Measurements from ENCODE around the gene C3orf52.

The C3orf52 gene

GRCh38 chr3:112116748-112117186, 30.6 kb downstream of the C3orf52 start:
- no CpG with 5 or more reads among the region's 13 CpGs for WGBS (ENCODE audit: extremely low coverage, insufficient coverage, low lambda C conversion rate)
- Histone ChIP-seq H3K4me2 (ENCODE audit: low read length) (no peak overlapping the region), H4K5ac (ENCODE audit: low read length) (no peak overlapping the region), H4K8ac (ENCODE audit: low read depth, low read length) (no peak overlapping the region), H3K4me1 (ENCODE audit: control insufficient read depth, low read depth, low read length) (peaks cover 3% of the 10 kb centered on the region), H2BK15ac (replicated peaks; ENCODE audit: low read depth) (no peak overlapping the region), H3K36me3 (ENCODE audit: control insufficient read depth, insufficient read depth, low read length) (peaks cover 1% of the 10 kb centered on the region), H2BK5ac (ENCODE audit: low read length) (no peak overlapping the region), H3K79me1 (ENCODE audit: low read length) (no peaks in the 10 kb centered on the region), H2AK5ac (ENCODE audit: low read length) (no peak overlapping the region), H3K27ac (ENCODE audit: low read depth, low read length) (no peak overlapping the region), H2BK120ac (ENCODE audit: low read depth, low read length) (no peak overlapping the region), H3K4me3 (ENCODE audit: low read length) (no peak overlapping the region), H3K4ac (ENCODE audit: low read depth, low read length) (no peak overlapping the region), H3K23ac (ENCODE audit: low read length) (no peak overlapping the region), H3K18ac (ENCODE audit: low read length) (no peak overlapping the region), H3K56ac (ENCODE audit: low read length) (no peak overlapping the region), H3K9ac (ENCODE audit: low read length) (no peak overlapping the region), H3K79me2 (ENCODE audit: control insufficient read depth, insufficient read depth, low read length) (no peaks in the 10 kb centered on the region), H3K27me3 (ENCODE audit: insufficient read depth, low read length, poor library complexity) (no peaks in the 10 kb centered on the region)
- DNase-seq = no peak

- no CpG with 5 or more reads among the region's 1 CpG for WGBS (ENCODE audit: extremely low coverage, insufficient coverage, low lambda C conversion rate)
- no peak for DNase-seq
- no peak overlapping the region for H2AK5ac ChIP-seq (ENCODE audit: low read length)
- H3K4ac ChIP-seq (ENCODE audit: low read depth, low read length) = no peak overlapping the region
- H3K27me3 ChIP-seq (ENCODE audit: insufficient read depth, low read length, poor library complexity) = no peaks in the 10 kb centered on the region
- no peak overlapping the region for H4K5ac ChIP-seq (ENCODE audit: low read length)
- H4K8ac ChIP-seq (ENCODE audit: low read depth, low read length) = no peak overlapping the region
- no peak overlapping the region for H2BK120ac ChIP-seq (ENCODE audit: low read depth, low read length)
- no peak overlapping the region for H3K4me3 ChIP-seq (ENCODE audit: low read length)
- H3K56ac ChIP-seq (ENCODE audit: low read length) = no peak overlapping the region
- no peak overlapping the region for H3K9ac ChIP-seq (ENCODE audit: low read length)
- H3K27ac ChIP-seq (ENCODE audit: low read depth, low read length) = no peak overlapping the region
- peaks cover 3% of the 10 kb centered on the region for H3K4me1 ChIP-seq (ENCODE audit: control insufficient read depth, low read depth, low read length)
- H3K79me2 ChIP-seq (ENCODE audit: control insufficient read depth, insufficient read depth, low read length) = no peaks in the 10 kb centered on the region
- peaks cover 1% of the 10 kb centered on the region for H3K36me3 ChIP-seq (ENCODE audit: control insufficient read depth, insufficient read depth, low read length)
- no peak overlapping the region for H3K4me2 ChIP-seq (ENCODE audit: low read length)
- no peak overlapping the region for H2BK5ac ChIP-seq (ENCODE audit: low read length)
- H3K79me1 ChIP-seq (ENCODE audit: low read length) = no peaks in the 10 kb centered on the region
- H3K18ac ChIP-seq (ENCODE audit: low read length) = no peak overlapping the region
- H2BK15ac ChIP-seq (replicated peaks; ENCODE audit: low read depth) = no peak overlapping the region
- H3K23ac ChIP-seq (ENCODE audit: low read length) = no peak overlapping the region
Measured at GRCh38 chr3:112117415-112117814, 31.2 kb downstream of the C3orf52 start.

- Histone ChIP-seq H3K4me3 (ENCODE audit: low read length) (no peak overlapping the region), H3K4ac (ENCODE audit: low read depth, low read length) (no peak overlapping the region), H3K18ac (ENCODE audit: low read length) (no peak overlapping the region), H4K5ac (ENCODE audit: low read length) (no peak overlapping the region), H3K36me3 (ENCODE audit: control insufficient read depth, insufficient read depth, low read length) (peaks cover 1% of the 10 kb centered on the region), H3K79me1 (ENCODE audit: low read length) (no peaks in the 10 kb centered on the region), H3K79me2 (ENCODE audit: control insufficient read depth, insufficient read depth, low read length) (no peaks in the 10 kb centered on the region), H3K23ac (ENCODE audit: low read length) (no peak overlapping the region), H3K27me3 (ENCODE audit: insufficient read depth, low read length, poor library complexity) (no peaks in the 10 kb centered on the region), H2BK15ac (replicated peaks; ENCODE audit: low read depth) (no peak overlapping the region), H2BK120ac (ENCODE audit: low read depth, low read length) (no peak overlapping the region), H2BK5ac (ENCODE audit: low read length) (no peak overlapping the region), H3K9ac (ENCODE audit: low read length) (no peak overlapping the region), H4K8ac (ENCODE audit: low read depth, low read length) (no peak overlapping the region), H2AK5ac (ENCODE audit: low read length) (no peak overlapping the region), H3K56ac (ENCODE audit: low read length) (no peak overlapping the region), H3K27ac (ENCODE audit: low read depth, low read length) (no peak overlapping the region), H3K4me1 (ENCODE audit: control insufficient read depth, low read depth, low read length) (peaks cover 3% of the 10 kb centered on the region), H3K4me2 (ENCODE audit: low read length) (no peak overlapping the region)
- no CpG with 5 or more reads among the region's 4 CpGs for WGBS (ENCODE audit: extremely low coverage, insufficient coverage, low lambda C conversion rate)
- peak; percentile 45 for DNase-seq
Measured at GRCh38 chr3:112117841-112118571, 31.8 kb downstream of the C3orf52 start.

- Histone ChIP-seq H3K23ac (ENCODE audit: low read length) (no peak overlapping the region), H3K4me2 (ENCODE audit: low read length) (no peak overlapping the region), H3K4me1 (ENCODE audit: control insufficient read depth, low read depth, low read length) (peaks cover 4% of the 10 kb centered on the region), H2BK120ac (ENCODE audit: low read depth, low read length) (no peak overlapping the region), H3K27ac (ENCODE audit: low read depth, low read length) (no peak overlapping the region), H3K36me3 (ENCODE audit: control insufficient read depth, insufficient read depth, low read length) (peaks cover 1% of the 10 kb centered on the region), H3K27me3 (ENCODE audit: insufficient read depth, low read length, poor library complexity) (no peaks in the 10 kb centered on the region), H2AK5ac (ENCODE audit: low read length) (no peak overlapping the region), H3K4me3 (ENCODE audit: low read length) (no peak overlapping the region), H4K8ac (ENCODE audit: low read depth, low read length) (no peak overlapping the region), H3K18ac (ENCODE audit: low read length) (no peak overlapping the region), H3K9ac (ENCODE audit: low read length) (no peak overlapping the region), H3K56ac (ENCODE audit: low read length) (peak overlapping the region; percentile 7), H3K4ac (ENCODE audit: low read depth, low read length) (no peak overlapping the region), H2BK15ac (replicated peaks; ENCODE audit: low read depth) (no peak overlapping the region), H2BK5ac (ENCODE audit: low read length) (no peak overlapping the region), H4K5ac (ENCODE audit: low read length) (no peak overlapping the region), H3K79me2 (ENCODE audit: control insufficient read depth, insufficient read depth, low read length) (no peaks in the 10 kb centered on the region), H3K79me1 (ENCODE audit: low read length) (no peaks in the 10 kb centered on the region)
- no peak for DNase-seq
- WGBS (ENCODE audit: extremely low coverage, insufficient coverage, low lambda C conversion rate) = no CpG with 5 or more reads among the region's 9 CpGs
Measured at GRCh38 chr3:112119962-112120836, 34.0 kb downstream of the C3orf52 start.

- no peak overlapping the region for H4K5ac ChIP-seq (ENCODE audit: low read length)
- no peak for DNase-seq
- peaks cover 9% of the 10 kb centered on the region for H3K4me1 ChIP-seq (ENCODE audit: control insufficient read depth, low read depth, low read length)
- H4K8ac ChIP-seq (ENCODE audit: low read depth, low read length) = no peak overlapping the region
- H2BK120ac ChIP-seq (ENCODE audit: low read depth, low read length) = no peak overlapping the region
- no peaks in the 10 kb centered on the region for H3K27me3 ChIP-seq (ENCODE audit: insufficient read depth, low read length, poor library complexity)
- H3K79me2 ChIP-seq (ENCODE audit: control insufficient read depth, insufficient read depth, low read length) = no peaks in the 10 kb centered on the region
- H2AK5ac ChIP-seq (ENCODE audit: low read length) = no peak overlapping the region
- WGBS (ENCODE audit: extremely low coverage, insufficient coverage, low lambda C conversion rate) = no CpG with 5 or more reads among the region's 2 CpGs
- no peak overlapping the region for H3K4me3 ChIP-seq (ENCODE audit: low read length)
- H3K18ac ChIP-seq (ENCODE audit: low read length) = no peak overlapping the region
- no peak overlapping the region for H3K27ac ChIP-seq (ENCODE audit: low read depth, low read length)
- no peak overlapping the region for H2BK5ac ChIP-seq (ENCODE audit: low read length)
- no peak overlapping the region for H3K4me2 ChIP-seq (ENCODE audit: low read length)
- no peak overlapping the region for H3K9ac ChIP-seq (ENCODE audit: low read length)
- no peak overlapping the region for H2BK15ac ChIP-seq (replicated peaks; ENCODE audit: low read depth)
- no peaks in the 10 kb centered on the region for H3K79me1 ChIP-seq (ENCODE audit: low read length)
- no peak overlapping the region for H3K4ac ChIP-seq (ENCODE audit: low read depth, low read length)
- peaks cover 1% of the 10 kb centered on the region for H3K36me3 ChIP-seq (ENCODE audit: control insufficient read depth, insufficient read depth, low read length)
- H3K23ac ChIP-seq (ENCODE audit: low read length) = no peak overlapping the region
- H3K56ac ChIP-seq (ENCODE audit: low read length) = no peak overlapping the region
Measured at GRCh38 chr3:112121577-112122547, 35.7 kb downstream of the C3orf52 start.

Measured in mesendoderm (in vitro differentiated cells).